ENCODE measurements around the gene IER5. TPM values are rescaled to one million over a fixed set of nuclear protein-coding genes. Genes with fewer than 3 reads are reported as not detected.

IER5 gene
- total and polyA plus RNA-seq, 9 of the 15 experiments (the other 6 are each of a cell fraction or from before 2014, with no cell fraction given), result 2.4 to 32.1 (median 12.0) TPM

DNA sequence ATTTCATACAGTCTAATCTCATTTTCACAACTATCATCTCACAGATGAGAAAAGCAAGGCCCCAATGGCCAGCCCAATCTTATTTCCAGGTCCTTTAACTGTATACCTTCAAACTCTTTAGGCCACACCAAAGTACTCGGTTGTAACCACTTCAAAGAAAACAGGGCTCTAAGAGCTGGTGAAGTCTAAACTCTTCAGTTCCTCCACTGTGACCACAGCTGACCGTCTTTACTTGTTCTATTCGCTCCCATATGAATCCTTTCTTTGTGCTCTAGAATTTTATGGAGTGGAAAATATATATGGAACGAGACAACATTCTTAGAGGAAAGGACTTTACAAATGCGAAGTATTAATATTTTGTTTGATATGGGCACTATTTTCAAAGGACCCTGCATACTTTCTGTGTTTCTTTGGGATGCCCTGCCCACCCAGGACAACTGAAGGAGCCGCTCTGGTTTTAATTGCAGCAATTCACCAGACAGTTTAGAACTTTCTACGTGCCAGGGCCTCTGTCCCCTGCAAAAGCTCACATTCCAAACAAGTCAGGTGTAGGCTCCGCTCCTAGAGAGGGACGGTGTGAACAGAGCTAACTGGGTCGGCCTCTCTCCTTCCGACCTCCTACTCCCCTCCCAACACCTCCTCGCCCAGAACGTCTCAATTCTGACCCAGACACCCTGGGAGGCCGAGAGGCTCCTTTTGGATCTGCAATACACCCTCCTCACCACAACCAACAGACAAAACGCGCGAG lies 15.7 kb downstream of the IER5 start (continued):
- TF ChIP-seq MYNN (IDR thresholded peaks at IDR 0.05) (no peak), MYNN (CRISPR knock-in tag; IDR thresholded peaks at IDR 0.05) (no peak), ZSCAN32 (CRISPR knock-in tag; IDR thresholded peaks at IDR 0.05) (no peak), PTTG1 (tag; IDR thresholded peaks at IDR 0.05; ENCODE audit: low read depth) (no peak), CSDE1 (IDR thresholded peaks at IDR 0.05) (no peak), NFRKB (IDR thresholded peaks at IDR 0.05; ENCODE audit: low read depth) (no peak), ZNF174 (CRISPR knock-in tag; IDR thresholded peaks at IDR 0.05) (no peak), SUPT5H (IDR thresholded peaks at IDR 0.05) (no peak), CEBPG (CRISPR knock-in tag; IDR thresholded peaks at IDR 0.05) (no peak), CEBPG (tag; conservative IDR thresholded peaks at IDR 0.05 in 1 of 2, IDR thresholded peaks at IDR 0.05 in 1 of 2) (no peak), ZNF436 (CRISPR knock-in tag; IDR thresholded peaks at IDR 0.05) (0 out of 2 replicates have a peak, but pooled peaks have one; percentile 36), EZH2 (IDR thresholded peaks at IDR 0.05; ENCODE audit: borderline replicate concordance, low read depth, low read length) (no peak), NFIC (IDR thresholded peaks at IDR 0.05) (no peak), KDM5B (IDR thresholded peaks at IDR 0.05; ENCODE audit: insufficient replicate concordance, low read depth, low read length) (no peak)
- TF ChIP-seq, protein P1, sequence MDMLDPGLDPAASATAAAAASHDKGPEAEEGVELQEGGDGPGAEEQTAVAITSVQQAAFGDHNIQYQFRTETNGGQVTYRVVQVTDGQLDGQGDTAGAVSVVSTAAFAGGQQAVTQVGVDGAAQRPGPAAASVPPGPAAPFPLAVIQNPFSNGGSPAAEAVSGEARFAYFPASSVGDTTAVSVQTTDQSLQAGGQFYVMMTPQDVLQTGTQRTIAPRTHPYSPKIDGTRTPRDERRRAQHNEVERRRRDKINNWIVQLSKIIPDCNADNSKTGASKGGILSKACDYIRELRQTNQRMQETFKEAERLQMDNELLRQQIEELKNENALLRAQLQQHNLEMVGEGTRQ (CRISPR knock-in tag; IDR thresholded peaks at IDR 0.05), result no peak
- TF ChIP-seq, protein P2, sequence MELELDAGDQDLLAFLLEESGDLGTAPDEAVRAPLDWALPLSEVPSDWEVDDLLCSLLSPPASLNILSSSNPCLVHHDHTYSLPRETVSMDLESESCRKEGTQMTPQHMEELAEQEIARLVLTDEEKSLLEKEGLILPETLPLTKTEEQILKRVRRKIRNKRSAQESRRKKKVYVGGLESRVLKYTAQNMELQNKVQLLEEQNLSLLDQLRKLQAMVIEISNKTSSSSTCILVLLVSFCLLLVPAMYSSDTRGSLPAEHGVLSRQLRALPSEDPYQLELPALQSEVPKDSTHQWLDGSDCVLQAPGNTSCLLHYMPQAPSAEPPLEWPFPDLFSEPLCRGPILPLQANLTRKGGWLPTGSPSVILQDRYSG (tag; conservative IDR thresholded peaks at IDR 0.05; ENCODE audit: low read depth), result no peak
- TF ChIP-seq, protein P3, sequence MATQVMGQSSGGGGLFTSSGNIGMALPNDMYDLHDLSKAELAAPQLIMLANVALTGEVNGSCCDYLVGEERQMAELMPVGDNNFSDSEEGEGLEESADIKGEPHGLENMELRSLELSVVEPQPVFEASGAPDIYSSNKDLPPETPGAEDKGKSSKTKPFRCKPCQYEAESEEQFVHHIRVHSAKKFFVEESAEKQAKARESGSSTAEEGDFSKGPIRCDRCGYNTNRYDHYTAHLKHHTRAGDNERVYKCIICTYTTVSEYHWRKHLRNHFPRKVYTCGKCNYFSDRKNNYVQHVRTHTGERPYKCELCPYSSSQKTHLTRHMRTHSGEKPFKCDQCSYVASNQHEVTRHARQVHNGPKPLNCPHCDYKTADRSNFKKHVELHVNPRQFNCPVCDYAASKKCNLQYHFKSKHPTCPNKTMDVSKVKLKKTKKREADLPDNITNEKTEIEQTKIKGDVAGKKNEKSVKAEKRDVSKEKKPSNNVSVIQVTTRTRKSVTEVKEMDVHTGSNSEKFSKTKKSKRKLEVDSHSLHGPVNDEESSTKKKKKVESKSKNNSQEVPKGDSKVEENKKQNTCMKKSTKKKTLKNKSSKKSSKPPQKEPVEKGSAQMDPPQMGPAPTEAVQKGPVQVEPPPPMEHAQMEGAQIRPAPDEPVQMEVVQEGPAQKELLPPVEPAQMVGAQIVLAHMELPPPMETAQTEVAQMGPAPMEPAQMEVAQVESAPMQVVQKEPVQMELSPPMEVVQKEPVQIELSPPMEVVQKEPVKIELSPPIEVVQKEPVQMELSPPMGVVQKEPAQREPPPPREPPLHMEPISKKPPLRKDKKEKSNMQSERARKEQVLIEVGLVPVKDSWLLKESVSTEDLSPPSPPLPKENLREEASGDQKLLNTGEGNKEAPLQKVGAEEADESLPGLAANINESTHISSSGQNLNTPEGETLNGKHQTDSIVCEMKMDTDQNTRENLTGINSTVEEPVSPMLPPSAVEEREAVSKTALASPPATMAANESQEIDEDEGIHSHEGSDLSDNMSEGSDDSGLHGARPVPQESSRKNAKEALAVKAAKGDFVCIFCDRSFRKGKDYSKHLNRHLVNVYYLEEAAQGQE (IDR thresholded peaks at IDR 0.05; ENCODE audit: borderline replicate concordance), result no peak
- TF ChIP-seq, protein P3 (CRISPR knock-in tag; IDR thresholded peaks at IDR 0.05; ENCODE audit: low read depth), result no peak; the same call in 1 of the 2 replicates
